Brain microvascular endothelial cell (primary cell): ENCODE results near the gene CD200.

Source experiments
- DNase-seq: peaks from one replicate; pipeline ENCODE4 v3.0.0-alpha.2; 2020
- H3K27ac ChIP-seq: fragments of 250-450 bp; sonication (Bioruptor Pico); 2 replicates; pipeline ENCODE4 v1.5.1; 2020; ENCODE audit warnings: mild to moderate bottlenecking, moderate library complexity
- H3K27me3 ChIP-seq: fragments of 250-450 bp; sonication (Bioruptor Pico); replicated peaks from 2 replicates; pipeline ENCODE4 v1.5.1; 2020; ENCODE audit warnings: mild to moderate bottlenecking
- H3K36me3 ChIP-seq: fragments of 250-450 bp; sonication (Bioruptor Pico); replicated peaks from 2 replicates; pipeline ENCODE4 v1.5.1; 2020; ENCODE audit warnings: mild to moderate bottlenecking
- H3K4me3 ChIP-seq: 2 replicates; pipeline ENCODE4 v1.5.1; 2011; ENCODE audit warnings: low read depth, mild to moderate bottlenecking, control low read depth, low read length, moderate library complexity
- in situ Hi-C: cut with HindIII; loops from 2 replicates; pipeline ENCODE4 v1.10.0; 2017; ENCODE audit warnings: low sequenced_read_pairs, low pct_ligation_motif_present
- TF ChIP-seq, protein P1 (sequence below): IDR thresholded peaks from 2 replicates; pipeline ENCODE4 v1.5.1; 2011; ENCODE audit warnings: low read depth, mild to moderate bottlenecking, moderate library complexity, low read length, control low read depth, inconsistent platforms; ENCODE audit errors: missing control alignments

CD200 gene

GRCh38 chr3:112350018-112350810 lies 17.3 kb downstream of the CD200 start:
- TF ChIP-seq, protein P1, sequence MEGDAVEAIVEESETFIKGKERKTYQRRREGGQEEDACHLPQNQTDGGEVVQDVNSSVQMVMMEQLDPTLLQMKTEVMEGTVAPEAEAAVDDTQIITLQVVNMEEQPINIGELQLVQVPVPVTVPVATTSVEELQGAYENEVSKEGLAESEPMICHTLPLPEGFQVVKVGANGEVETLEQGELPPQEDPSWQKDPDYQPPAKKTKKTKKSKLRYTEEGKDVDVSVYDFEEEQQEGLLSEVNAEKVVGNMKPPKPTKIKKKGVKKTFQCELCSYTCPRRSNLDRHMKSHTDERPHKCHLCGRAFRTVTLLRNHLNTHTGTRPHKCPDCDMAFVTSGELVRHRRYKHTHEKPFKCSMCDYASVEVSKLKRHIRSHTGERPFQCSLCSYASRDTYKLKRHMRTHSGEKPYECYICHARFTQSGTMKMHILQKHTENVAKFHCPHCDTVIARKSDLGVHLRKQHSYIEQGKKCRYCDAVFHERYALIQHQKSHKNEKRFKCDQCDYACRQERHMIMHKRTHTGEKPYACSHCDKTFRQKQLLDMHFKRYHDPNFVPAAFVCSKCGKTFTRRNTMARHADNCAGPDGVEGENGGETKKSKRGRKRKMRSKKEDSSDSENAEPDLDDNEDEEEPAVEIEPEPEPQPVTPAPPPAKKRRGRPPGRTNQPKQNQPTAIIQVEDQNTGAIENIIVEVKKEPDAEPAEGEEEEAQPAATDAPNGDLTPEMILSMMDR = no peak
- H3K36me3 ChIP-seq = no peaks in the 10 kb centered on the region

GRCh38 chr3:112351036-112351435 lies 18.1 kb downstream of the CD200 start:
- Histone ChIP-seq H3K27me3 (no peaks in the 10 kb centered on the region), H3K36me3 (no peaks in the 10 kb centered on the region), H3K4me3 (no peak overlapping the region), H3K27ac (no peak overlapping the region)
- in situ Hi-C loops = no loop called here
- TF ChIP-seq, protein P1 = no peak
- DNase-seq = no peak

More at GRCh38 chr3:112350018-112350810, 17.3 kb downstream of the CD200 start:
- Histone ChIP-seq H3K4me3 (no peak overlapping the region), H3K27ac (no peak overlapping the region), H3K27me3 (no peaks in the 10 kb centered on the region)
- DNase-seq = no peak
- in situ Hi-C loops = no loop called here

DNA sequence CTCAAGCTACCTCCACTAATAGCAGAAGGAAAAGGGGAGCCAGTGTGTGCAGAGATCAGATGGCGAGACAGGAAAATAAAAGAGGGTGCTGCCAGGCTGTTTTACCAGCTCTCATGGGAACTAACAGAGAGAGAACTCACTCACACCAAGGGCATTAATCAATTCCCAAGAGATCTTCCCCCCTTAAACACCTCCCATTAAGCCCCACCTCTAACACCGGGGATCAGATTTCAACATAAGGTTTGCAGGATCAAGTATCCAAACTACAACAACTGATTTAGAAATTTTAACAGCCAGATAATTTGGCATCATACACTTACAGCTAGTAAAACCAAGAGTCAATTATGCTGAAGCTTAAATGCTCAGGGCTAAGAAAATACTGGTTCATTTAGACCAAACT lies 18.9 kb downstream of the CD200 start:
- no peak overlapping the region for H3K27ac ChIP-seq
- TF ChIP-seq, protein P1 = no peak
- H3K36me3 ChIP-seq = no peaks in the 10 kb centered on the region
- DNase-seq = no peak
- in situ Hi-C loops = no loop called here
- no peaks in the 10 kb centered on the region for H3K27me3 ChIP-seq
- H3K4me3 ChIP-seq = no peak overlapping the region

GRCh38 chr3:112352720-112353119 lies 19.8 kb downstream of the CD200 start:
- in situ Hi-C loops = no loop called here
- no peaks in the 10 kb centered on the region for H3K36me3 ChIP-seq
- no peak for DNase-seq
- no peak overlapping the region for H3K4me3 ChIP-seq
- H3K27me3 ChIP-seq = no peaks in the 10 kb centered on the region
- H3K27ac ChIP-seq = no peak overlapping the region
- TF ChIP-seq, protein P1 = no peak

GRCh38 chr3:112353365-112353764 lies 20.4 kb downstream of the CD200 start:
- no peak overlapping the region for H3K27ac ChIP-seq
- no peaks in the 10 kb centered on the region for H3K36me3 ChIP-seq
- no peak overlapping the region for H3K4me3 ChIP-seq
- no peak for DNase-seq
- no peaks in the 10 kb centered on the region for H3K27me3 ChIP-seq
- TF ChIP-seq, protein P1 = no peak
- in situ Hi-C loops = no loop called here
